MV-4-11 (cell line): ENCODE measurements around the gene TTBK2.
"Not testable (repeated sequence)": the region's sequence is repeated elsewhere in the genome, so short reads cannot be mapped to it uniquely, and the experiment has no call there.

Experiments
- DNase-seq: peaks from one replicate; lab custom pipeline; 2025; lab: John Stamatoyannopoulos, UW

TTBK2 gene

GRCh38 chr15:42920519-42921341, at the start of gene TTBK2:
TTBK2 (minus strand) TSS chr15:42920778; CDS start chr15:42878617, 42,161 bp downstream.
- DNase-seq = peak; percentile 99

- DNase-seq = no peak
These were observed 43.9 kb upstream of the TTBK2 start for GRCh38 chr15:42964476-42964875.

GRCh38 chr15:42955518-42955917, 34.9 kb upstream of the TTBK2 start:
- DNase-seq = no peak

- no peak for DNase-seq
These were observed 33.7 kb upstream of the TTBK2 start for GRCh38 chr15:42954291-42954690.

GRCh38 chr15:42948898-42949297, 28.3 kb upstream of the TTBK2 start:
- not testable (repeated sequence) for DNase-seq

GRCh38 chr15:42940527-42940926, 19.9 kb upstream of the TTBK2 start:
- DNase-seq = no peak

GRCh38 chr15:42939841-42940240, 19.3 kb upstream of the TTBK2 start:
- no peak for DNase-seq

- DNase-seq = no peak
These were observed 16.6 kb upstream of the TTBK2 start for GRCh38 chr15:42937143-42937542.

GRCh38 chr15:42933886-42934667, 13.5 kb upstream of the TTBK2 start:
- no peak for DNase-seq

- DNase-seq = no peak
These were observed 12.4 kb upstream of the TTBK2 start for GRCh38 chr15:42932833-42933515.

- DNase-seq = no peak
These were observed 11.3 kb upstream of the TTBK2 start for GRCh38 chr15:42931702-42932486.

GRCh38 chr15:42929306-42929848, 8.8 kb upstream of the TTBK2 start:
- DNase-seq = no peak

GRCh38 chr15:42921342-42921731, 759 bp upstream of the TTBK2 start:
- no peak for DNase-seq

- peak; percentile 38 for DNase-seq
These were observed 619 bp downstream of the TTBK2 start for GRCh38 chr15:42919799-42920518.

- no peak for DNase-seq
These were observed 1.3 kb downstream of the TTBK2 start for GRCh38 chr15:42919308-42919707.

GRCh38 chr15:42918047-42918446, 2.5 kb downstream of the TTBK2 start:
- no peak for DNase-seq

GRCh38 chr15:42915654-42916315, 4.8 kb downstream of the TTBK2 start:
- DNase-seq = peak; percentile 36

- peak; percentile 76 for DNase-seq
These were observed 5.7 kb downstream of the TTBK2 start for GRCh38 chr15:42914728-42915497.

- no peak for DNase-seq
These were observed 9.5 kb downstream of the TTBK2 start for GRCh38 chr15:42911058-42911592.
